ENCODE results near the gene MRPL49. TPM values are rescaled to one million over a fixed set of nuclear protein-coding genes. Genes with fewer than 3 reads are reported as not detected.

The MRPL49 gene
- total and polyA plus RNA-seq, 9 of the 15 experiments (the other 6 are each of a cell fraction or from before 2014, with no cell fraction given) = 74.3 to 132 (median 91.2) TPM

DNA sequence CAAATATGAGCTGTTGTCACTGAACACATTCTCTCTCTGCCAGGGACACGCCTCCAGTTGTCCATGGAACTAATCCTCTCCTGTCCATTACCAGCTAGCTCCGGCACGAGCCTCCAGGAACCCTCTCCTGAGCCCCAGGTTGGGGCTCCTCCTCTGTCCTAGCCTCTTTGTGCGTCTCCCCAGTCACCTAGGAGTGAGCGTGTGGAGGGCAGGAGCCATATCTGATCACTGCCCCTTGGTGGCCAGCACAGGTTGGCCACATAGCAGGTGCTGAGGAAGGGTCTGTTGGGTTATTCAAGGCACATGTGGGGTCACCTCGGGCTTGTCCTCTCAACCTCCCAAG is 9.7 kb downstream of the MRPL49 start:
- no peak for ATAC-seq
- peaks cover 41% of the 10 kb centered on the region for H3K79me2 ChIP-seq (ENCODE audit: control insufficient read depth, insufficient read depth, low read length)
- in situ Hi-C loops (cut with MboI) = no loop called here
- WGBS (ENCODE audit: insufficient coverage, low coverage, missing lambda C conversion rate) = 85% methylated on average over 6 of the region's 6 CpGs
- no peaks in the 10 kb centered on the region; a peak in 1 of 5 replicates for H3K27me3 ChIP-seq (ENCODE audit: control insufficient read depth in 2 of 2, insufficient read depth in 2 of 2, low read length in 2 of 2)
- intact Hi-C loops (cut with micrococcal nuclease) = no loop called here
- peaks cover 21 to 49% of the 10 kb centered on the region in 2 experiments; a peak in 4 of 5 replicates for H3K4me1 ChIP-seq (replicated peaks in 1 of 2; ENCODE audit: control insufficient read depth in 2 of 2, insufficient read depth in 2 of 2, low read length in 2 of 2)
- no peak overlapping the region for H3K4me2 ChIP-seq (ENCODE audit: insufficient read depth, low read length)
- no peak overlapping the region for H3K4me3 ChIP-seq
- H3K36me3 ChIP-seq (ENCODE audit: control insufficient read depth, insufficient read depth, low read length) = peaks cover 61% of the 10 kb centered on the region
- FAIRE-seq = no peak
- H3K9me3 ChIP-seq (replicated peaks; ENCODE audit: control insufficient read depth, insufficient read depth, low read depth, low read length) = no peaks in the 10 kb centered on the region
- peaks cover 9% of the 10 kb centered on the region; the same call in 1 of the 2 replicates for H4K20me1 ChIP-seq (replicated peaks; ENCODE audit: control insufficient read depth, insufficient read depth, low read length)
- POLR2A ChIA-PET = interaction anchor here (1.2 to 8.4 kb wide), 5 partner anchors 11 to 284 kb away, joined by 4 to 182 read pairs (median 14); partner anchors contain the start of genes FAU, MRPL49, SPDYC and ZNHIT2
- CTCF ChIA-PET (ENCODE audit: low intra/inter-chr PET ratio) = no interaction called here
- H3K27ac ChIP-seq (ENCODE audit: extremely low read depth, low read depth, low read length) = no peak overlapping the region; the same call in 2 of the 3 replicates
- peaks cover 4% of the 10 kb centered on the region for H3K9me1 ChIP-seq (ENCODE audit: control insufficient read depth, insufficient read depth, low read length)
- H2AFZ ChIP-seq (ENCODE audit: low read depth, low read length) = no peak overlapping the region
- peak overlapping the region in 1 of 2 experiments; percentile 99; a peak in 2 of 4 replicates for H3K9ac ChIP-seq (ENCODE audit: insufficient read depth in 1 of 2, low read depth in 2 of 2, low read length in 2 of 2)
- DNase-seq (ENCODE audit: extremely low read depth in 1 of 4, low spot score in 3 of 4) = no peak
- no TSS peak for BruUV-seq (replicated peaks)
- TF ChIP-seq MCM2 (IDR thresholded peaks at IDR 0.05; ENCODE audit: low read depth) = no peak
- no peak for TF ChIP-seq TAF7 (tag; IDR thresholded peaks at IDR 0.05)
- TF ChIP-seq, protein P1, sequence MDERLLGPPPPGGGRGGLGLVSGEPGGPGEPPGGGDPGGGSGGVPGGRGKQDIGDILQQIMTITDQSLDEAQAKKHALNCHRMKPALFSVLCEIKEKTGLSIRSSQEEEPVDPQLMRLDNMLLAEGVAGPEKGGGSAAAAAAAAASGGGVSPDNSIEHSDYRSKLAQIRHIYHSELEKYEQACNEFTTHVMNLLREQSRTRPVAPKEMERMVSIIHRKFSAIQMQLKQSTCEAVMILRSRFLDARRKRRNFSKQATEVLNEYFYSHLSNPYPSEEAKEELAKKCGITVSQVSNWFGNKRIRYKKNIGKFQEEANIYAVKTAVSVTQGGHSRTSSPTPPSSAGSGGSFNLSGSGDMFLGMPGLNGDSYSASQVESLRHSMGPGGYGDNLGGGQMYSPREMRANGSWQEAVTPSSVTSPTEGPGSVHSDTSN (CRISPR knock-in tag; IDR thresholded peaks at IDR 0.05; ENCODE audit: low read depth) = no peak
- TF ChIP-seq, protein P1 (tag; conservative IDR thresholded peaks at IDR 0.05; ENCODE audit: low read depth) = no peak
- no peak for TF ChIP-seq ATF7 (IDR thresholded peaks at IDR 0.05)
- TF ChIP-seq, protein P2, sequence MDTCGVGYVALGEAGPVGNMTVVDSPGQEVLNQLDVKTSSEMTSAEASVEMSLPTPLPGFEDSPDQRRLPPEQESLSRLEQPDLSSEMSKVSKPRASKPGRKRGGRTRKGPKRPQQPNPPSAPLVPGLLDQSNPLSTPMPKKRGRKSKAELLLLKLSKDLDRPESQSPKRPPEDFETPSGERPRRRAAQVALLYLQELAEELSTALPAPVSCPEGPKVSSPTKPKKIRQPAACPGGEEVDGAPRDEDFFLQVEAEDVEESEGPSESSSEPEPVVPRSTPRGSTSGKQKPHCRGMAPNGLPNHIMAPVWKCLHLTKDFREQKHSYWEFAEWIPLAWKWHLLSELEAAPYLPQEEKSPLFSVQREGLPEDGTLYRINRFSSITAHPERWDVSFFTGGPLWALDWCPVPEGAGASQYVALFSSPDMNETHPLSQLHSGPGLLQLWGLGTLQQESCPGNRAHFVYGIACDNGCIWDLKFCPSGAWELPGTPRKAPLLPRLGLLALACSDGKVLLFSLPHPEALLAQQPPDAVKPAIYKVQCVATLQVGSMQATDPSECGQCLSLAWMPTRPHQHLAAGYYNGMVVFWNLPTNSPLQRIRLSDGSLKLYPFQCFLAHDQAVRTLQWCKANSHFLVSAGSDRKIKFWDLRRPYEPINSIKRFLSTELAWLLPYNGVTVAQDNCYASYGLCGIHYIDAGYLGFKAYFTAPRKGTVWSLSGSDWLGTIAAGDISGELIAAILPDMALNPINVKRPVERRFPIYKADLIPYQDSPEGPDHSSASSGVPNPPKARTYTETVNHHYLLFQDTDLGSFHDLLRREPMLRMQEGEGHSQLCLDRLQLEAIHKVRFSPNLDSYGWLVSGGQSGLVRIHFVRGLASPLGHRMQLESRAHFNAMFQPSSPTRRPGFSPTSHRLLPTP (IDR thresholded peaks at IDR 0.05; ENCODE audit: borderline replicate concordance, extremely low read depth, insufficient read length) = no peak
- TF ChIP-seq ZFP1 (CRISPR knock-in tag; IDR thresholded peaks at IDR 0.05) = no peak
- TF ChIP-seq, protein P3, sequence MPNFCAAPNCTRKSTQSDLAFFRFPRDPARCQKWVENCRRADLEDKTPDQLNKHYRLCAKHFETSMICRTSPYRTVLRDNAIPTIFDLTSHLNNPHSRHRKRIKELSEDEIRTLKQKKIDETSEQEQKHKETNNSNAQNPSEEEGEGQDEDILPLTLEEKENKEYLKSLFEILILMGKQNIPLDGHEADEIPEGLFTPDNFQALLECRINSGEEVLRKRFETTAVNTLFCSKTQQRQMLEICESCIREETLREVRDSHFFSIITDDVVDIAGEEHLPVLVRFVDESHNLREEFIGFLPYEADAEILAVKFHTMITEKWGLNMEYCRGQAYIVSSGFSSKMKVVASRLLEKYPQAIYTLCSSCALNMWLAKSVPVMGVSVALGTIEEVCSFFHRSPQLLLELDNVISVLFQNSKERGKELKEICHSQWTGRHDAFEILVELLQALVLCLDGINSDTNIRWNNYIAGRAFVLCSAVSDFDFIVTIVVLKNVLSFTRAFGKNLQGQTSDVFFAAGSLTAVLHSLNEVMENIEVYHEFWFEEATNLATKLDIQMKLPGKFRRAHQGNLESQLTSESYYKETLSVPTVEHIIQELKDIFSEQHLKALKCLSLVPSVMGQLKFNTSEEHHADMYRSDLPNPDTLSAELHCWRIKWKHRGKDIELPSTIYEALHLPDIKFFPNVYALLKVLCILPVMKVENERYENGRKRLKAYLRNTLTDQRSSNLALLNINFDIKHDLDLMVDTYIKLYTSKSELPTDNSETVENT (CRISPR knock-in tag; IDR thresholded peaks at IDR 0.05) = no peak
- TF ChIP-seq, protein P4, sequence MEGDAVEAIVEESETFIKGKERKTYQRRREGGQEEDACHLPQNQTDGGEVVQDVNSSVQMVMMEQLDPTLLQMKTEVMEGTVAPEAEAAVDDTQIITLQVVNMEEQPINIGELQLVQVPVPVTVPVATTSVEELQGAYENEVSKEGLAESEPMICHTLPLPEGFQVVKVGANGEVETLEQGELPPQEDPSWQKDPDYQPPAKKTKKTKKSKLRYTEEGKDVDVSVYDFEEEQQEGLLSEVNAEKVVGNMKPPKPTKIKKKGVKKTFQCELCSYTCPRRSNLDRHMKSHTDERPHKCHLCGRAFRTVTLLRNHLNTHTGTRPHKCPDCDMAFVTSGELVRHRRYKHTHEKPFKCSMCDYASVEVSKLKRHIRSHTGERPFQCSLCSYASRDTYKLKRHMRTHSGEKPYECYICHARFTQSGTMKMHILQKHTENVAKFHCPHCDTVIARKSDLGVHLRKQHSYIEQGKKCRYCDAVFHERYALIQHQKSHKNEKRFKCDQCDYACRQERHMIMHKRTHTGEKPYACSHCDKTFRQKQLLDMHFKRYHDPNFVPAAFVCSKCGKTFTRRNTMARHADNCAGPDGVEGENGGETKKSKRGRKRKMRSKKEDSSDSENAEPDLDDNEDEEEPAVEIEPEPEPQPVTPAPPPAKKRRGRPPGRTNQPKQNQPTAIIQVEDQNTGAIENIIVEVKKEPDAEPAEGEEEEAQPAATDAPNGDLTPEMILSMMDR (IDR thresholded peaks at IDR 0.05 in 2 of 3, conservative IDR thresholded peaks at IDR 0.05 in 1 of 3; ENCODE audit: insufficient read depth in 2 of 3, low read depth in 1 of 3, low read length in 3 of 3) = no peak
- TF ChIP-seq, protein P5, sequence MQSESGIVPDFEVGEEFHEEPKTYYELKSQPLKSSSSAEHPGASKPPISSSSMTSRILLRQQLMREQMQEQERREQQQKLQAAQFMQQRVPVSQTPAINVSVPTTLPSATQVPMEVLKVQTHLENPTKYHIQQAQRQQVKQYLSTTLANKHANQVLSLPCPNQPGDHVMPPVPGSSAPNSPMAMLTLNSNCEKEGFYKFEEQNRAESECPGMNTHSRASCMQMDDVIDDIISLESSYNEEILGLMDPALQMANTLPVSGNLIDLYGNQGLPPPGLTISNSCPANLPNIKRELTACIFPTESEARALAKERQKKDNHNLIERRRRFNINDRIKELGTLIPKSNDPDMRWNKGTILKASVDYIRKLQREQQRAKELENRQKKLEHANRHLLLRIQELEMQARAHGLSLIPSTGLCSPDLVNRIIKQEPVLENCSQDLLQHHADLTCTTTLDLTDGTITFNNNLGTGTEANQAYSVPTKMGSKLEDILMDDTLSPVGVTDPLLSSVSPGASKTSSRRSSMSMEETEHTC (IDR thresholded peaks at IDR 0.05) = no peak
- TF ChIP-seq PTTG1 (tag; IDR thresholded peaks at IDR 0.05; ENCODE audit: low read depth) = no peak
